ENCODE data around the gene GNGT2.

DNA sequence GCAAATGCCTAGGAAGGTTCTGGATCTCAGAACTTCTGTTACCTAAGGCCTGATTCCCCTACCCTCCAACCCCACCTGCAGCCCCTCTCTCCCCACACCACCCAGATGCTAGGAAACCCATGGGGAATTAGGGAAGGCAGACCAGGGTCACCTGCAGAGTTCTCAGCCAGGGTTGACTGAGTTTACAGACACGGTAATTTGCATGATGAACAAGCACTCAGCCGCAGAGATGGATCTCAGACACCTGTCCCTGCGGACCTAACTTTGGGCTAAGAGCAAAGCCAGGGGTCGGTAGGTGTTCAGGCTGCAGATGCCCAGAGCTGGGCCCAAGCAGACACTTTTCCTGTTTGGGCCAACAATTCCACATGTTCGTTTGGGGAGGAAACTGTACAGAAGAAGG, 3.0 kb upstream of the GNGT2 start:
- no peak for TF ChIP-seq POLR2A (IDR thresholded peaks at IDR 0.05; ENCODE audit: low read depth, low read length)
- TF ChIP-seq POLR2AphosphoS5 (IDR thresholded peaks at IDR 0.05; ENCODE audit: low read depth, low read length) = no peak
- peak; percentile 90; the same call in 1 of the 2 replicates for TF ChIP-seq POU2F2 (IDR thresholded peaks at IDR 0.05; ENCODE audit: low read depth, low read length)
- no peak for TF ChIP-seq TAF1 (IDR thresholded peaks at IDR 0.05; ENCODE audit: low read depth, low read length)
- no peak for TF ChIP-seq SPI1 (IDR thresholded peaks at IDR 0.05; ENCODE audit: low read depth, low read length)
